Transverse colon (tissue), 4 donors: ENCODE results near the gene ATOH8. TPM values are rescaled to one million over a fixed set of nuclear protein-coding genes. Genes with fewer than 3 reads are reported as not detected.
"Not testable (repeated sequence)": the region's sequence is repeated elsewhere in the genome, so short reads cannot be mapped to it uniquely, and the experiment has no call there.

Source experiments
- DNase-seq: peaks from one replicate; pipeline ENCODE4 v3.0.0-alpha.2; 2019
- H3K27ac ChIP-seq, 4 donors: fragments of 200-600 bp; sonication (generic); 2 replicates each; pipeline ENCODE4 v1.5.1; 2016 to 2018; ENCODE audit warnings: inconsistent platforms in 4 of 4
- H3K27me3 ChIP-seq: fragments of 200-600 bp; sonication (generic); 2 replicates; pipeline ENCODE4 v1.5.1; 2017; ENCODE audit warnings: inconsistent platforms
- H3K36me3 ChIP-seq, 4 donors: fragments of 200-600 bp; sonication (generic); 2 replicates each; pipeline ENCODE4 v1.5.1; 2017 to 2019; ENCODE audit warnings: inconsistent platforms in 4 of 4
- H3K4me1 ChIP-seq, 4 donors: fragments of 200-600 bp; sonication (generic); 2 replicates each; pipeline ENCODE4 v1.5.1; 2017 to 2020; ENCODE audit warnings: inconsistent platforms in 4 of 4
- H3K4me3 ChIP-seq, 4 donors: fragments of 200-600 bp; sonication (generic); 1 replicate in 1 of 4; 2 replicates in 3 of 4; pipeline versions ENCODE4 v1.5.1 to v1.6.1; 2017 to 2019; ENCODE audit warnings: inconsistent platforms in 4 of 4
- H3K9me3 ChIP-seq, 2 donors: fragments of 200-600 bp; sonication (generic); 2 replicates each; pipeline ENCODE4 v1.5.1; 2017 to 2019; ENCODE audit warnings: inconsistent platforms in 2 of 2
- CTCF ChIP-seq, 5 experiments: fragments of 200-600 bp in 3 of 5; fragments of 450-650 bp in 2 of 5; sonication (generic) in 3 of 5; IDR thresholded peaks; 1 replicate in 2 of 5; 2 replicates in 3 of 5; pipeline ENCODE4 v1.5.1; 2016 to 2017; ENCODE audit warnings: antibody characterized with exemption in 5 of 5, inconsistent platforms in 3 of 5, mild to moderate bottlenecking in 2 of 5, moderate library complexity in 1 of 5
- EP300 ChIP-seq: sonication (generic); formaldehyde crosslinking; IDR thresholded peaks from one replicate; pipeline ENCODE4 v1.6.1; 2017; ENCODE audit warnings: antibody characterized with exemption, low read depth
- POLR2A ChIP-seq: fragments of 450-650 bp; IDR thresholded peaks from one replicate; pipeline ENCODE4 v1.6.1; 2016; ENCODE audit warnings: antibody characterized with exemption, mild to moderate bottlenecking, moderate library complexity
- POLR2AphosphoS5 ChIP-seq, 3 donors: sonication (generic); formaldehyde crosslinking; IDR thresholded peaks; one replicate each; pipeline ENCODE4 v1.6.1; 2016; ENCODE audit warnings: antibody characterized with exemption in 3 of 3
- WGBS, 2 donors: methylation state at CpG; one replicate each; pipeline ENCODE4 v1.1.5; 2018; ENCODE audit warnings: low coverage in 1 of 2; 5-methylcytosine and 5-hydroxymethylcytosine counted together
- in situ Hi-C, 4 donors: fragments of 200-750 bp; cut with MboI; loops; one replicate each; pipeline versions ENCODE4 v1.15.0 to v1.15.1; 2017; ENCODE audit warnings: low sequenced_read_pairs in 3 of 4, low pct_ligation_motif_present in 1 of 4, low pct_unique_long_range_greater_than_20kb in 1 of 4
- intact Hi-C: fragments of 100-400 bp; cut with DNase I; formaldehyde crosslinking; loops from one replicate; pipeline ENCODE4 v1.15.1; 2023; ENCODE audit warnings: low total_unique reads
- total RNA-seq, 4 donors: library from RNA; depleted of rRNA; stranded (reverse); fragments of >200 nt; gene quantifications; one replicate each; pipeline ENCODE4 v1.1.0, GENCODE V29; 2016

The ATOH8 gene
- total RNA-seq, 4 donors from 2014 or later = 7.4 to 32.6 (median 14.4) TPM

DNA sequence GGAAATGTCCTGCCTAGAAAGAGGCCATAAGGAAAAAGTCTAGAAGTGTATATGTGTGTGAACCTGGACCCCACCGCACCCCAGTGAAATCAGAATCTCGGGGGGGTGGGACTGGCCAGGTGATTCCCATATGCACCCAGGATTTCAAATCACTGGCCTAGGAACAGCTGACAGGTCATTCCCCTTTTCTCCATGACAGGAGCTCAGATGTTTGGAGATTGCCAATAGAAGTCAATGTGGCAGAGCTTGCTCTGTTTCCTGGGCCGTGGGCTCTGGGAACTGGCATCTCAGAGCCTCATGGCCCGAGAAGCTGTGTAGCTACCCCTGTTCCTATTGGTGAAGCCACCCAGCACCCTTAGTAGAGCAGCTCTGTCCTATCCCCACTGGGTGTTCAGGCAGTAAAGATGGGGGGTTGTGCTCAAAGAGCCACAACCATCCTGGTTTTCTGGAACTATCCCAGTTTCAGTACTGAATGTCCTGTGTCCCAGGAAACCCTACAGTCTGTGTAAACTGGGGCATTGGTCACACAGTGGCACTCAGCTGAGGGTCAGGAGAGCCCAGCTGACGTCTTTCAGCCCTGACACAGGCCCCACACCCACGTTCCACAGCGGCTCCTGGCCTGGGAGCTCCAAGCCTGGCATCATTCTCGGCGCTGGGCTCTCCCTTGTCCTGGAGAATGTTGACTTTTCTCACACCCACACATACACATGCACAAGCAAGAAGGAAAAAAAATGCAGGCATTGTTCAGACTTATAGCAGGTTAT lies 40.8 kb upstream of the ATOH8 start:
- TF ChIP-seq CTCF (IDR thresholded peaks at IDR 0.05) = no peak
- TF ChIP-seq EP300 = peak; percentile 13
- peak in 1 of 3 donors; percentile 27 for TF ChIP-seq POLR2AphosphoS5 (IDR thresholded peaks at IDR 0.05)
- no peak for TF ChIP-seq POLR2A
- in situ Hi-C loops = no loop called here
- WGBS, 2 donors = 65 to 80% methylated on average over 2 to 9 of the region's 9 CpGs

GRCh38 chr2:85713836-85714235 lies 40.0 kb upstream of the ATOH8 start:
- no peak for DNase-seq
- Histone ChIP-seq H3K9me3 (no peaks in the 10 kb centered on the region), H3K4me3 (no peak overlapping the region), H3K4me1 (peaks cover 0 to 32% (median 11%) of the 10 kb centered on the region in 4 donors), H3K27me3 (no peaks in the 10 kb centered on the region), H3K36me3 (no peaks in the 10 kb centered on the region), H3K27ac (peak overlapping the region in 2 of 4 donors; percentile 19 to 41)
- in situ Hi-C loops = no loop called here
- intact Hi-C loops = loop anchor here (10.0 kb wide), 1 partner anchor 69 kb away; no protein-coding TSS in a partner anchor
- WGBS, 2 donors = 76% methylated on average over 5 of the region's 5 CpGs; no CpG with 5 or more reads in 1 of the 2 donors
- no peak for TF ChIP-seq POLR2A

More for the DNA sequence above, 40.8 kb upstream of the ATOH8 start:
- no peaks in the 10 kb centered on the region for H3K36me3 ChIP-seq
- intact Hi-C loops = loop anchor here (10.0 kb wide), 1 partner anchor 68 kb away; no protein-coding TSS in a partner anchor
- H3K9me3 ChIP-seq = no peaks in the 10 kb centered on the region
- H3K4me1 ChIP-seq = peaks cover 0 to 39% (median 11%) of the 10 kb centered on the region in 4 donors
- H3K27me3 ChIP-seq = no peaks in the 10 kb centered on the region
- H3K4me3 ChIP-seq = no peak overlapping the region
- peak overlapping the region; percentile 19 to 63 (median 45) for H3K27ac ChIP-seq
- DNase-seq = peak; percentile 54

DNA sequence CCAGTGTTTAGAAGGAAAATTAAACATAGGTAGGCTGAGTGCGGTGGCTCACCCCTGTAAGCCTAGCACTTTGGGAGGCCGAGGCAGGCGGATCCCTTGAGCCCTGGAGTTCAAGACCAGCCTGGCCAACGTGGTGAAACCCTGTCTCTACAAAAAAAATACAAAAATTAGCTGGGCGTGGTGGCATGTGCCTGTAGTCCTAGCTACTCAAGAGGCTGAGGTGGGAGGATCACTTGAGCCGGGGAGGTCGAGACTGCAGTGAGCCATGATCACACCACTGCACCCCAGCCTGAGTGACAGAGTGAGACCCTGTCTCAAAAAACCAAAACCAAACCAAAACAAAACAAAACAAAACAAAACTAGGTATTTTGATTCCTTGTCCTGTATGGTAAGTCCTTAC lies 39.4 kb upstream of the ATOH8 start:
- DNase-seq, in situ Hi-C loops, H3K36me3 ChIP-seq, H3K4me3 ChIP-seq, H3K27ac ChIP-seq, H3K27me3 ChIP-seq, H3K9me3 ChIP-seq: not testable (repeated sequence)
- H3K4me1 ChIP-seq = peaks cover 0 to 32% (median 11%) of the 10 kb centered on the region in 4 donors
- intact Hi-C loops = loop anchor here (10.0 kb wide), 1 partner anchor 70 kb away; no protein-coding TSS in a partner anchor
- WGBS, 2 donors = 64 to 89% methylated on average over 5 to 7 of the region's 7 CpGs

DNA sequence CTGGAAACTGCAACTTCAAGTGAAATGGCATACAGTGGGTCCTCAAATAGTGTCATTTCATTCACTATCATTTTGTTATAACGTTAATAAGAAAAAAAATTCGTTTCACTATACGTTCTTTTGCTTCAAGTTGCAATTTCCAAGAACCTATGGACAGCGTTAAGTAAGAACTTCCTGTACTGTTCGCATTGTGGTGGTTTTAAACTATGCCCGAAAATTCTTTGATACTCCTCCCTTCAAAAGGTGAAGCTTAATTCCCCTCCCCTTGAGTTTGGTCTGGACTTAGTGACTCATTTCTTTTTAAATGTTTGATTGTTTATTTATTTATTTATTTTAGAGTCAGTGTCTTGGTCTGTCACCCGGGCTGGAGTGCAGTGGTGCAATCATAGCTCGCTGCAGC lies 39.0 kb upstream of the ATOH8 start:
- H3K9me3 ChIP-seq = no peaks in the 10 kb centered on the region
- WGBS, 2 donors = 78 to 82% methylated on average over 6 to 8 of the region's 8 CpGs
- no peaks in the 10 kb centered on the region for H3K36me3 ChIP-seq
- H3K4me3 ChIP-seq = no peak overlapping the region
- no peak overlapping the region for H3K27ac ChIP-seq
- TF ChIP-seq POLR2A = no peak
- no peak for TF ChIP-seq POLR2AphosphoS5 (IDR thresholded peaks at IDR 0.05)
- no peak for TF ChIP-seq EP300
- TF ChIP-seq CTCF (IDR thresholded peaks at IDR 0.05) = no peak
- intact Hi-C loops = loop anchor here (10.0 kb wide), 1 partner anchor 70 kb away; no protein-coding TSS in a partner anchor
- DNase-seq = no peak
- in situ Hi-C loops = no loop called here
- H3K27me3 ChIP-seq = no peaks in the 10 kb centered on the region
- peaks cover 0 to 31% (median 11%) of the 10 kb centered on the region in 4 donors for H3K4me1 ChIP-seq

GRCh38 chr2:85716346-85716914 lies 37.4 kb upstream of the ATOH8 start:
- no peak for TF ChIP-seq EP300
- no peak for TF ChIP-seq POLR2A
- no peak for TF ChIP-seq POLR2AphosphoS5 (IDR thresholded peaks at IDR 0.05)
- TF ChIP-seq CTCF (IDR thresholded peaks at IDR 0.05) = no peak
- no peak overlapping the region for H3K4me3 ChIP-seq
- in situ Hi-C loops = no loop called here
- no peaks in the 10 kb centered on the region for H3K9me3 ChIP-seq
- DNase-seq = no peak
- H3K27me3 ChIP-seq = no peaks in the 10 kb centered on the region
- no peaks in the 10 kb centered on the region for H3K36me3 ChIP-seq
- 80 to 88% methylated on average over 2 to 13 of the region's 13 CpGs for WGBS, 2 donors
- intact Hi-C loops = loop anchor here (10.0 kb wide), 1 partner anchor 72 kb away; no protein-coding TSS in a partner anchor
- peaks cover 0 to 17% (median 8%) of the 10 kb centered on the region in 4 donors for H3K4me1 ChIP-seq
- H3K27ac ChIP-seq = no peak overlapping the region
